ENCODE measurements around the gene PANX2.

- TF ChIP-seq, protein P1, sequence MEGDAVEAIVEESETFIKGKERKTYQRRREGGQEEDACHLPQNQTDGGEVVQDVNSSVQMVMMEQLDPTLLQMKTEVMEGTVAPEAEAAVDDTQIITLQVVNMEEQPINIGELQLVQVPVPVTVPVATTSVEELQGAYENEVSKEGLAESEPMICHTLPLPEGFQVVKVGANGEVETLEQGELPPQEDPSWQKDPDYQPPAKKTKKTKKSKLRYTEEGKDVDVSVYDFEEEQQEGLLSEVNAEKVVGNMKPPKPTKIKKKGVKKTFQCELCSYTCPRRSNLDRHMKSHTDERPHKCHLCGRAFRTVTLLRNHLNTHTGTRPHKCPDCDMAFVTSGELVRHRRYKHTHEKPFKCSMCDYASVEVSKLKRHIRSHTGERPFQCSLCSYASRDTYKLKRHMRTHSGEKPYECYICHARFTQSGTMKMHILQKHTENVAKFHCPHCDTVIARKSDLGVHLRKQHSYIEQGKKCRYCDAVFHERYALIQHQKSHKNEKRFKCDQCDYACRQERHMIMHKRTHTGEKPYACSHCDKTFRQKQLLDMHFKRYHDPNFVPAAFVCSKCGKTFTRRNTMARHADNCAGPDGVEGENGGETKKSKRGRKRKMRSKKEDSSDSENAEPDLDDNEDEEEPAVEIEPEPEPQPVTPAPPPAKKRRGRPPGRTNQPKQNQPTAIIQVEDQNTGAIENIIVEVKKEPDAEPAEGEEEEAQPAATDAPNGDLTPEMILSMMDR (IDR thresholded peaks at IDR 0.05) = peak; percentile 72 to 83 (median 82)
- TF ChIP-seq POLR2A (IDR thresholded peaks at IDR 0.05) = no peak
Measured at GRCh38 chr22:50209893-50210292, 39.4 kb downstream of the PANX2 start.
